SK-N-SH (cell line): ENCODE results near the gene ABCF1. TPM values are rescaled to one million over a fixed set of nuclear protein-coding genes. Genes with fewer than 3 reads are reported as not detected.

Experiments
- CTCF ChIA-PET: fragments of 300-600, 350-600 bp; formaldehyde crosslinking; extraction: SDS; loops from one replicate; lab custom pipeline; 2021; lab: Yijun Ruan, JAX
- POLR2A ChIA-PET: fragments of 350-600 bp; sonication (Branson Sonifier 250); formaldehyde crosslinking; extraction: SDS; loops from one replicate; lab custom pipeline; 2020; ENCODE audit warnings: antibody characterized with exemption, inconsistent platforms; lab: Yijun Ruan, JAX
- DNase-seq: peaks from one replicate; pipeline ENCODE4 v3.0.0; 2012
- H2AFZ ChIP-seq: fragments of 200-600 bp; sonication (generic); 2 replicates; pipeline ENCODE4 v1.8.1; 2016; ENCODE audit warnings: antibody characterized with exemption, mild to moderate bottlenecking, low read depth
- H3F3A ChIP-seq: fragments of 200-600 bp; sonication (generic); replicated peaks from 2 replicates; pipeline ENCODE3; 2016; ENCODE audit warnings: antibody characterized with exemption, mild to moderate bottlenecking; ENCODE audit not compliant: insufficient read depth
- H3K27ac ChIP-seq, 2 experiments: fragments of 200-500 bp in 1 of 2; fragments of 200-600 bp in 1 of 2; sonication (Bioruptor generic) in 1 of 2; sonication (generic), shearing (Covaris generic) in 1 of 2; 2 replicates each; pipeline versions ENCODE4 v1.5.1 to v1.6.1; 2014 to 2016; ENCODE audit warnings: low read depth in 2 of 2, inconsistent platforms in 1 of 2, low read length in 1 of 2, mild to moderate bottlenecking in 1 of 2, mixed read lengths in 1 of 2
- H3K27me3 ChIP-seq: fragments of 200-600 bp; sonication (generic), shearing (Covaris generic); 2 replicates; pipeline ENCODE4 v1.6.1; 2016; ENCODE audit warnings: mixed run types; ENCODE audit not compliant: insufficient read depth
- H3K36me3 ChIP-seq, 2 experiments: fragments of 200-500 bp in 1 of 2; fragments of 200-600 bp in 1 of 2; sonication (Bioruptor generic) in 1 of 2; sonication (generic) in 1 of 2; replicated peaks in 1 of 2; 2 replicates each; pipeline versions ENCODE3 to v1.5.1; 2014 to 2016; ENCODE audit warnings: low read length in 1 of 2, mild to moderate bottlenecking in 1 of 2; ENCODE audit not compliant: insufficient read depth in 2 of 2, control insufficient read depth in 1 of 2
- H3K4me1 ChIP-seq, 2 experiments: fragments of 200-500 bp in 1 of 2; fragments of 200-600 bp in 1 of 2; sonication (Bioruptor generic) in 1 of 2; sonication (generic), shearing (Covaris generic) in 1 of 2; 2 replicates each; pipeline versions ENCODE4 v1.5.1 to v1.6.1; 2014 to 2016; ENCODE audit warnings: low read depth in 1 of 2, low read length in 1 of 2, mixed run types in 1 of 2; ENCODE audit not compliant: insufficient read depth in 2 of 2, control insufficient read depth in 1 of 2
- H3K4me2 ChIP-seq: fragments of 200-600 bp; sonication (generic), shearing (Covaris generic); 2 replicates; pipeline ENCODE4 v1.6.1; 2017; ENCODE audit warnings: mixed run types
- H3K4me3 ChIP-seq, 2 experiments: fragments of 200-500 bp in 1 of 2; fragments of 200-600 bp in 1 of 2; sonication (Bioruptor generic) in 1 of 2; sonication (generic), shearing (Covaris generic) in 1 of 2; 2 replicates each; pipeline versions ENCODE4 v1.5.1 to v1.8.1; 2014 to 2016; ENCODE audit warnings: low read depth in 2 of 2, inconsistent platforms in 1 of 2, low read length in 1 of 2, mild to moderate bottlenecking in 1 of 2, mixed read lengths in 1 of 2, moderate library complexity in 1 of 2
- H3K79me2 ChIP-seq: fragments of 200-600 bp; sonication (generic); 2 replicates; pipeline ENCODE4 v1.8.1; 2017; ENCODE audit warnings: mild to moderate bottlenecking; ENCODE audit not compliant: insufficient read depth
- H3K9ac ChIP-seq: fragments of 200-600 bp; sonication (generic); 2 replicates; pipeline ENCODE4 v1.6.1; 2017; ENCODE audit warnings: mixed run types
- H3K9me2 ChIP-seq: fragments of 200-600 bp; sonication (generic); 2 replicates; pipeline ENCODE4 v1.6.1; 2017; ENCODE audit warnings: mixed run types
- H3K9me3 ChIP-seq: fragments of 200-600 bp; sonication (generic); 2 replicates; pipeline ENCODE4 v1.6.1; 2017; ENCODE audit warnings: mixed run types, mild to moderate bottlenecking, moderate library complexity
- H4K20me1 ChIP-seq: fragments of 200-600 bp; sonication (generic); 2 replicates; pipeline ENCODE4 v1.6.1; 2017; ENCODE audit warnings: mild to moderate bottlenecking, mixed run types; ENCODE audit not compliant: insufficient read depth
- CHD2 ChIP-seq: fragments of 150-350 bp; IDR thresholded peaks from 2 replicates; pipeline ENCODE4 v1.6.1; 2018; ENCODE audit warnings: low read length; ENCODE audit not compliant: partially characterized antibody
- EZH2phosphoT487 ChIP-seq: fragments of 200-600 bp; sonication (generic); IDR thresholded peaks from 2 replicates; pipeline ENCODE4 v1.6.1; 2017; ENCODE audit warnings: low read depth, mixed run types, mild to moderate bottlenecking, antibody characterized with exemption, moderate library complexity, borderline replicate concordance
- FOXM1 ChIP-seq: IDR thresholded peaks from 2 replicates; pipeline ENCODE4 v1.4.0; 2012; ENCODE audit warnings: low read depth, mild to moderate bottlenecking
- JUND ChIP-seq: IDR thresholded peaks from 2 replicates; pipeline ENCODE4 v1.4.0; 2012
- POLR2AphosphoS5 ChIP-seq: IDR thresholded peaks from 2 replicates; pipeline ENCODE4 v1.6.1; 2012; ENCODE audit warnings: low read depth, low read length
- SIN3A ChIP-seq: IDR thresholded peaks from 2 replicates; pipeline ENCODE4 v1.6.1; 2012; ENCODE audit warnings: low read depth, mild to moderate bottlenecking, low read length, moderate library complexity, borderline replicate concordance
- YY1 ChIP-seq: IDR thresholded peaks from 2 replicates; pipeline ENCODE4 v1.4.0; 2012; ENCODE audit warnings: low read depth, mild to moderate bottlenecking
- ZBTB33 ChIP-seq: IDR thresholded peaks from 2 replicates; pipeline ENCODE4 v1.4.0; 2012; ENCODE audit warnings: low read depth, borderline replicate concordance
- WGBS: methylation state at CpG from one replicate; pipeline ENCODE4 v1.1.6; 2017; ENCODE audit warnings: low lambda C conversion rate; 5-methylcytosine and 5-hydroxymethylcytosine counted together
- polyA plus RNA-seq, 3 experiments: library from polyadenylated mRNA; depleted of rRNA; stranded (reverse); fragments of >200 nt; gene quantifications; 2 replicates each; pipeline ENCODE4 v1.2.3, GENCODE V29; 2012

Gene ABCF1
- polyA plus RNA-seq, 1 of the 3 experiments (the other 2 are of a cell fraction), result 53.4 TPM

- H3K4me2 ChIP-seq, result no peak overlapping the region
- H3K4me1 ChIP-seq, result no peaks in the 10 kb centered on the region
- no peaks in the 10 kb centered on the region for H3K36me3 ChIP-seq
- H2AFZ ChIP-seq, result no peak overlapping the region
- no peak for DNase-seq
- WGBS, result 86% methylated on average over 14 of the region's 15 CpGs
- no peak overlapping the region for H3K27ac ChIP-seq
- H3K79me2 ChIP-seq, result no peaks in the 10 kb centered on the region
- no peaks in the 10 kb centered on the region for H3K27me3 ChIP-seq
- no peaks in the 10 kb centered on the region for H3K9me3 ChIP-seq
- POLR2A ChIA-PET, result no interaction called here
- H3F3A ChIP-seq, result peaks cover 5% of the 10 kb centered on the region
- H3K9ac ChIP-seq, result no peak overlapping the region
- no peaks in the 10 kb centered on the region for H4K20me1 ChIP-seq
- H3K9me2 ChIP-seq, result no peaks in the 10 kb centered on the region
- TF ChIP-seq EZH2phosphoT487 (no peak), JUND (no peak)
- CTCF ChIA-PET, result interaction anchor here (0.6 to 4.3 kb wide), 6 partner anchors 9 to 941 kb away, joined by 3 to 88 read pairs (median 16); no protein-coding TSS in a partner anchor
- H3K4me3 ChIP-seq, result no peak overlapping the region
Measured at GRCh38 chr6:30533460-30534294, 37.6 kb upstream of the ABCF1 start.

DNA sequence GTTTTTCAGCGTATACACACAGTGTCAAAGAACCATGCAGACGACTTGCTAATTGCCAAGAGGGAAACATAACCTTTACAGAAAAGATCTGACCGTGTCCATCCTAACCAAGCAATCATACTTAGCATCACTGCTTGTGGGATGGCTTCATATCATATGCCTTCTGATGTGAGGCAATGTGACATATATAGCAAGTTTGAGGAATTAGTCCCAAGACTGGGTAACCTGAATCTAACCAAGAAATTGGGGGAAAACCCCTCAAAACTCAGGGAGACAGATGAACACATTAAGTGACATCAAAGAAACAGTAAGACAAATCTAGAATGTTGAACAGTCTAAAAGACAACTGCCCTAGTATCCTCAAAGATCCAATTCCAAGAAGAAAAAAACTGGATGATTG, 33.3 kb upstream of the ABCF1 start:
- no peak for DNase-seq
- TF ChIP-seq CHD2 (no peak), YY1 (no peak), FOXM1 (no peak), JUND (no peak), SIN3A (no peak), POLR2AphosphoS5 (no peak), ZBTB33 (no peak)
- Histone ChIP-seq H3K9ac (no peak overlapping the region), H3F3A (peaks cover 3% of the 10 kb centered on the region), H2AFZ (no peak overlapping the region), H3K4me1 (peaks cover 0 to 5% of the 10 kb centered on the region in 2 experiments; a peak in 1 of 4 replicates), H3K79me2 (no peaks in the 10 kb centered on the region), H3K27me3 (no peaks in the 10 kb centered on the region), H3K36me3 (no peaks in the 10 kb centered on the region), H4K20me1 (no peaks in the 10 kb centered on the region), H3K27ac (no peak overlapping the region), H3K9me3 (no peaks in the 10 kb centered on the region), H3K4me3 (no peak overlapping the region), H3K9me2 (no peaks in the 10 kb centered on the region), H3K4me2 (no peak overlapping the region)
- ChIA-PET CTCF (interaction anchor here (1.3 to 1.7 kb wide), 2 partner anchors 56 to 59 kb away, joined by 4 to 6 read pairs; no protein-coding TSS in a partner anchor), POLR2A (no interaction called here)
- WGBS, result 71% methylated on average over 3 of the region's 3 CpGs
